ENCODE results near the gene CAPS2. TPM values are rescaled to one million over a fixed set of nuclear protein-coding genes. Genes with fewer than 3 reads are reported as not detected.

The CAPS2 gene
- total RNA-seq: 14.7 TPM

DNA sequence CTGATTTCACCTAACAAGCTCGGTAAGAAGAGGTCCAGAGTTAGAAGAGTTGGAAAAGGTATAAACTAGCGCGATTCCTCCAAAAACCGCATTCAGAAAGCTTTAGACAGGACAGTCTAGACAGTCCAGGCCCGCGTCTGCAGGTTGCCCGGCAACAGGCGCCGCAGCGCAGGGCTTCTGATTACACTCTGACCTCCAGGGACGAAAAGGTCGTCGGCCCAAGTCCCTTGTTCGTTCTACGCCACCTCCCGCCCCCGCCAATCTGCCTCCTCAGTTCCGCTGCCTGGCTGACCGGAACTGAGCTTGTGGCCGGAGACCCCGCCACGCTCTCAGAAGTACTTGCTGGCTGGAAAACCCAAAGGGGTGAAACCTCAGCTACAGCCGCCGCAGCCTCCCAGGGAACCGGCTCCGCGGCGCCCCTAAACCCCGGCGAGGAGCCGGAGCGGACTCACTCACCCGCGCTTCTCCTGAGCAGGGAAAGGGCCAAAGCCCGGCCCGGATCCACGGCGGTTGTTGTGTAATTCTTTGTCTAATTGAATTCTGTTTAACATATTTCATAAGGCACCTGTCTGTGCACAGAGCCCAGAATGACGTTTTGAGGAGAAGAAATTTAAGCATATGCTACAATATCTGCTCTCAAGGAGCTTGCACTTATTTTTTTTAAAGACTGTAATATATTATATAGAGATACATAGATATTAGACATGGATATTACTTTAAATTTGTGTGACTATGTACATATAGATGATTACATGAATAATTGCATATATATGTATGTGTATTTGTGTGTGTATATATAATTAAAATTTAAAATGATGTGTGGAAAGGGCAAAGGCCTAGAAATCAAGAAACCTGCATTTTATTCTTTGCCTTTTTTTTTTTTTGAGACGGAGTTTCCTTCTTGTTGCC lies at the start of gene CAPS2:
CAPS2 (minus strand) TSS at position 407 of the 909 bp plus-strand sequence. CDS start 3,826 bp downstream, outside the sequence.

GRCh38 chr12:75334384-75335030 lies 4.4 kb upstream of the CAPS2 start, which contains the start of gene GLIPR1L1:
GLIPR1L1 (plus strand) TSS chr12:75334670; CDS start chr12:75334729, 59 bp downstream.

Other genes starting within 250 kb of the CAPS2 start
- 19.7 TPM for gene KCNC2, start 120.5 kb downstream of the CAPS2 start, total RNA-seq
- gene GLIPR1L1, start 4.3 kb upstream of the CAPS2 start, total RNA-seq: not detected
- 0.94 TPM for gene GLIPR1L2, start 60.8 kb upstream of the CAPS2 start, total RNA-seq
- gene GLIPR1, start 150.4 kb upstream of the CAPS2 start, total RNA-seq: 0.94 TPM
- gene KRR1, start 181.3 kb upstream of the CAPS2 start, total RNA-seq: 42.3 TPM

All from parietal lobe (tissue), 1 donor.